Uterus (tissue), 4 donors: Measurements from ENCODE around the gene SRPRB. TPM values are rescaled to one million over a fixed set of nuclear protein-coding genes. Genes with fewer than 3 reads are reported as not detected.

Experiments used
- DNase-seq, 2 donors: peaks; one replicate each; pipeline ENCODE4 v3.0.0-alpha.2; 2019 to 2020
- H3K27ac ChIP-seq, 2 donors: fragments of 200-600 bp; sonication (generic); 1 replicate in 1 of 2; 2 replicates in 1 of 2; pipeline ENCODE4 v1.5.1; 2016 to 2018
- H3K27me3 ChIP-seq, 2 donors: fragments of 200-600 bp; sonication (generic); one replicate each; pipeline ENCODE4 v1.5.1; 2018 to 2019; ENCODE audit warnings: control low read depth in 1 of 2
- H3K36me3 ChIP-seq, 2 donors: fragments of 200-600 bp; sonication (generic); one replicate each; pipeline ENCODE4 v1.5.1; 2019; ENCODE audit warnings: control low read depth in 1 of 2
- H3K4me1 ChIP-seq, 2 donors: fragments of 200-600 bp; sonication (generic); one replicate each; pipeline ENCODE4 v1.5.1; 2018 to 2019; ENCODE audit warnings: control low read depth in 1 of 2
- H3K4me3 ChIP-seq, 2 donors: fragments of 200-600 bp; sonication (generic); 1 replicate in 1 of 2; 2 replicates in 1 of 2; pipeline ENCODE4 v1.5.1; 2018 to 2019; ENCODE audit warnings: mild to moderate bottlenecking in 1 of 2
- H3K9me3 ChIP-seq, 2 donors: fragments of 200-600 bp; sonication (generic); one replicate each; pipeline ENCODE4 v1.5.1; 2019; ENCODE audit warnings: control low read depth in 1 of 2
- POLR2A ChIP-seq, 2 donors: fragments of 450-650 bp; IDR thresholded peaks; one replicate each; pipeline ENCODE4 v1.6.1; 2016; ENCODE audit warnings: antibody characterized with exemption in 2 of 2, mild to moderate bottlenecking in 1 of 2, moderate library complexity in 1 of 2
- intact Hi-C: fragments of 100-400 bp; cut with DNase I; formaldehyde crosslinking; loops from one replicate; pipeline ENCODE4 v1.15.1; 2023; ENCODE audit warnings: low total_unique reads
- total RNA-seq, 4 donors: library from RNA; depleted of rRNA in 3 of 4; stranded (reverse); fragments of >200 nt in 3 of 4; gene quantifications; one replicate each; pipeline versions ENCODE4 v1.1.0 to v1.2.4, GENCODE V29; 2014 to 2023
- TF ChIP-seq, protein P1 (sequence below), 4 experiments: fragments of 200-600 bp in 2 of 4; fragments of 450-650 bp in 2 of 4; sonication (generic) in 2 of 4; IDR thresholded peaks; one replicate each; pipeline ENCODE4 v1.5.1; 2016 to 2019; ENCODE audit warnings: antibody characterized with exemption in 4 of 4, mild to moderate bottlenecking in 2 of 4, moderate library complexity in 1 of 4
- donor health status: DM: yes; HTN: yes; CAD: no.

Gene SRPRB
- total RNA-seq, 4 donors from 2014 or later: 12.0 to 66.2 (median 28.9) TPM

DNA sequence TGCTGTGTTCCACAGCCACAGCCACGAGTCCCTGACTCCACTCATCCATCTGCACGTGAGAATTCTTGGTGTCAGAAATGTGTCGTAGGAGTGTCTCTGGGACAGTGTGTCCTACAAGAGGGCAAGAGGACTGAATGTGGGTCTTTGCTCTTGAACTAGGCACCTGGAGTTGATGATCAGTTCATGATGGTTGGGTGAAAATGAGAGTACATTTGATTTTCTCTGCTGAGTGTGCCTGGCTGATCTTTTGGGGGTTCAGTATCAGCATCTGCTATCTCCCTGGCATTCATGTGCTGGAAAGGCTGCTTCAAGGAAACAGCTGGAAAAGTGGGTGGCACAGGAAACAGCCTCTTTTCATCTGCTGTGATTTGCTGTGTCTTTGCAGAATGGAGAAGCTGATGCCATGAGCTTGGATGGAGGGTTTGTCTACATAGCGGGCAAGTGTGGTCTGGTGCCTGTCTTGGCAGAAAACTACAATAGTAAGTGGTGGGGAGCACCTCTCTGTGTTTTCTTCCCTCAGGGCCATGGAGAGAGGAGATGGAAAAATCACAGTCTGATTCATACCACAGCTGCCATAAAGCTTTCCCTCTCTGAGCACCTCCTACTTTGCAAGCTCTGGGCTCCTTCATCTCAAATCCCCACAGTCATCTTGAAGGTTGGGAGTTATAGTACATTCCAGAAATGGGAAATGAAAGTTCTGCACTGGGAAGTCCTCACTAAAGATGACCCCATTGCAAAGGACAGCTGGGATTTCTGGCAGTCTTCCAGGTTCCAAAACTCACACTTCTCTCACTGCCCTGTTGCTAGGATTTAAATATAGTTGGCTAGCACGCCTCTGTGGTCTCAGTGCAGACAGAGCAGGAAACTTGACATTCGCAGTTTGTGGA, 41.6 kb upstream of the SRPRB start:
- Histone ChIP-seq H3K4me3 (no peak overlapping the region), H3K9me3 (no peaks in the 10 kb centered on the region), H3K27ac (no peak overlapping the region), H3K4me1 (no peaks in the 10 kb centered on the region), H3K36me3 (no peaks in the 10 kb centered on the region), H3K27me3 (no peaks in the 10 kb centered on the region)
- intact Hi-C loops: no loop called here
- no peak for DNase-seq
- TF ChIP-seq, protein P1, sequence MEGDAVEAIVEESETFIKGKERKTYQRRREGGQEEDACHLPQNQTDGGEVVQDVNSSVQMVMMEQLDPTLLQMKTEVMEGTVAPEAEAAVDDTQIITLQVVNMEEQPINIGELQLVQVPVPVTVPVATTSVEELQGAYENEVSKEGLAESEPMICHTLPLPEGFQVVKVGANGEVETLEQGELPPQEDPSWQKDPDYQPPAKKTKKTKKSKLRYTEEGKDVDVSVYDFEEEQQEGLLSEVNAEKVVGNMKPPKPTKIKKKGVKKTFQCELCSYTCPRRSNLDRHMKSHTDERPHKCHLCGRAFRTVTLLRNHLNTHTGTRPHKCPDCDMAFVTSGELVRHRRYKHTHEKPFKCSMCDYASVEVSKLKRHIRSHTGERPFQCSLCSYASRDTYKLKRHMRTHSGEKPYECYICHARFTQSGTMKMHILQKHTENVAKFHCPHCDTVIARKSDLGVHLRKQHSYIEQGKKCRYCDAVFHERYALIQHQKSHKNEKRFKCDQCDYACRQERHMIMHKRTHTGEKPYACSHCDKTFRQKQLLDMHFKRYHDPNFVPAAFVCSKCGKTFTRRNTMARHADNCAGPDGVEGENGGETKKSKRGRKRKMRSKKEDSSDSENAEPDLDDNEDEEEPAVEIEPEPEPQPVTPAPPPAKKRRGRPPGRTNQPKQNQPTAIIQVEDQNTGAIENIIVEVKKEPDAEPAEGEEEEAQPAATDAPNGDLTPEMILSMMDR (IDR thresholded peaks at IDR 0.05): no peak
- TF ChIP-seq POLR2A (IDR thresholded peaks at IDR 0.05): no peak

DNA sequence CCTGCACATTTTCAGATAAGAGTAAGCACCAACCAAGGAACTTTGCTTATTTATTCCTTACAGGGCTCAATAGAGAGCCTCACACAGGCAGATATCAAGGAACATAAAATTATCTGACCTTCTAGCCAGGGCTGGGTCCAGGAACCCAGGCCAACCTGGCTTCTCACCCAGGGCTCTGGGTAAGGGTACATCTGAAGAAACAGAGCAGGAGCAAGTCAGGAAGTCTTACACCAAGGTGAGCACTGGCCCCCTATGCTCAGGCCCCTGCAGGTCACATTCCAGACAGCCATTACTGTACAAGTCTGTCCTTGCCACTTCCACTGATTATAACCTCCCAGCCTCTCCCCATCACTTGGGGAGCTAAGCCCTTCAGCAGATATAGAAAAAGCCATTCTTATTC, 40.4 kb upstream of the SRPRB start:
- Histone ChIP-seq H3K27ac (no peak overlapping the region), H3K27me3 (no peaks in the 10 kb centered on the region), H3K36me3 (no peaks in the 10 kb centered on the region), H3K4me1 (no peaks in the 10 kb centered on the region), H3K9me3 (no peaks in the 10 kb centered on the region), H3K4me3 (no peak overlapping the region)
- DNase-seq: no peak
- intact Hi-C loops: no loop called here
- TF ChIP-seq, protein P1 (IDR thresholded peaks at IDR 0.05): no peak
- TF ChIP-seq POLR2A (IDR thresholded peaks at IDR 0.05): no peak

DNA sequence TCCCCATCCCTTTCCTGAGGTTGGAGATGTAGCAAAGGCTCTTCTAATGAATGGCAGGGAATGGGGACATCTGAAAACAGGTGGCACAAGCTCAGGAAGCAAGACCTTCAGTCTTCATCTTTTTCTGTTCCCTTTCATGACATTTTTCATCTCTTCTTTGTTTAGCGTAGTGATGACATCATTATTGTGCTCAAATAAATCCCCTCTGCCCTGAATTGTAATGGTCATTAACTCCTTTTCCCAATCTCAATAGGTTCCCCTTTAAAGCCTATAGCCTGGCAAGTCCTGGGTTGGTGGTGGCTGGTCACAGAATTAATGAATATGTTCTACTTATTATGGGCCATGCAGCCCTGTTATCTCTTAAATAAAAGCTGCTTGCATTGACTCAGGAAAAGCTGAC, 38.0 kb upstream of the SRPRB start:
- TF ChIP-seq, protein P1 (IDR thresholded peaks at IDR 0.05): no peak
- no peak for TF ChIP-seq POLR2A (IDR thresholded peaks at IDR 0.05)
- Histone ChIP-seq H3K9me3 (no peaks in the 10 kb centered on the region), H3K27ac (no peak overlapping the region), H3K4me1 (no peaks in the 10 kb centered on the region), H3K4me3 (no peak overlapping the region), H3K27me3 (no peaks in the 10 kb centered on the region), H3K36me3 (no peaks in the 10 kb centered on the region)
- intact Hi-C loops: no loop called here
- no peak for DNase-seq

DNA sequence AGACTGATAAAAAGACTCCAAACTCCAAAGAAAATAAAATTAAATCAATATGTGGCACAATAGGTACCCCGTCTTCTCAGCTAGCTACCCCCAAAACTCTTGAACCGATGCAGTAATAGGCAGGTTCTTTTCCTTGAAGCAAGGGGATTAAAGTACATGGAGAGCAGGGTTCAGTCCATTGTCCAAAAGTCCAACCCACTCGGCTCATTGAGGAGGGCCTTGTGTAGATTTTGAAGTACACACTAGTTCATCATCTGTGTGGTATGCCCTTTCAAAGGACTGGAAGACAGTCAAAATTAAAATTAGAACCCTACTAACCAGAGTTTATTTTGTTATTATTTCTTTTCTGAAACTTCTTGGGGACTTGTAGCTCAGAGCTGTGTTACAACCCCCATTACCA, 36.1 kb upstream of the SRPRB start:
- Histone ChIP-seq H3K27me3 (no peaks in the 10 kb centered on the region), H3K36me3 (no peaks in the 10 kb centered on the region), H3K4me1 (no peaks in the 10 kb centered on the region), H3K9me3 (no peaks in the 10 kb centered on the region), H3K27ac (no peak overlapping the region), H3K4me3 (no peak overlapping the region)
- TF ChIP-seq, protein P1 (IDR thresholded peaks at IDR 0.05): no peak
- TF ChIP-seq POLR2A (IDR thresholded peaks at IDR 0.05): no peak
- intact Hi-C loops: no loop called here
- no peak for DNase-seq

DNA sequence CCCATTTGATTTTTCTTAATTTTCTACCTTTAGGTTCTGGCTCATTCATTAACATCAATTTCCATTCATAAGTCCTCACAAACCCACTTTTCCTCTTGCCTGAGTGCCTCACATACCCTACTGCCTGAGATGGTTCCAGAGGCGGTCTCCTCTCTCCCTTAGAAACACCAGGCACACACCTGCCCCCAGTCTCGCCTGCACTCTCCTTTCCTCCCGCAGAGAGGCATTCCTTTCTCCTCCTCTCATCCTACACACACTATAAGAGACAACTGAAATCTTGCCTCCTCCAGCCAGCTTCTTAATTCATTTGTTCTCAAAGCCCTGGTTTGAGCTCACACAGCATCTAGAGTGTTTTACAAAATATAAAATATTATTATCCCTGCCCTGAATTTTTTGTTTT, 31.9 kb upstream of the SRPRB start:
- no peaks in the 10 kb centered on the region for H3K36me3 ChIP-seq
- DNase-seq: no peak
- no peaks in the 10 kb centered on the region for H3K9me3 ChIP-seq
- H3K27ac ChIP-seq: no peak overlapping the region
- no peak for TF ChIP-seq POLR2A (IDR thresholded peaks at IDR 0.05)
- TF ChIP-seq, protein P1 (IDR thresholded peaks at IDR 0.05): no peak
- H3K4me3 ChIP-seq: no peak overlapping the region
- intact Hi-C loops: no loop called here
- no peaks in the 10 kb centered on the region for H3K27me3 ChIP-seq
- H3K4me1 ChIP-seq: no peaks in the 10 kb centered on the region
